IPS-NIHi11 (cell line): ENCODE results near the gene APOBEC4.

Experiments
- DNase-seq: peaks from one replicate; pipeline ENCODE4 v3.0.0; 2012; ENCODE audit warnings: mixed read lengths, low spot score

Gene APOBEC4

GRCh38 chr1:183600634-183601033, 52.5 kb downstream of the APOBEC4 start:
- DNase-seq: no peak

- DNase-seq: no peak
Measured at GRCh38 chr1:183600136-183600535, 53.0 kb downstream of the APOBEC4 start.

GRCh38 chr1:183598386-183598785, 54.7 kb downstream of the APOBEC4 start:
- no peak for DNase-seq

- no peak for DNase-seq
Measured at GRCh38 chr1:183597656-183598347, 55.3 kb downstream of the APOBEC4 start.

- DNase-seq: no peak
Measured at GRCh38 chr1:183596500-183596899, 56.6 kb downstream of the APOBEC4 start.
